Mesothelial cell of epicardium (in vitro differentiated cells): ENCODE data around the gene RP2. TPM values are rescaled to one million over a fixed set of nuclear protein-coding genes. Genes with fewer than 3 reads are reported as not detected.

ENCODE experiments used
- DNase-seq, 2 experiments: peaks; one replicate each; pipeline ENCODE4 v3.0.0; 2021; ENCODE audit warnings: low spot score in 2 of 2; ENCODE audit not compliant: unreplicated experiment in 2 of 2
- H3K27ac Mint-ChIP-seq: 2 replicates; pipeline ENCODE4 v1.8.0; 2021; ENCODE audit warnings: mixed read lengths
- H3K27me3 Mint-ChIP-seq: 2 replicates; pipeline ENCODE4 v1.8.0; 2021; ENCODE audit warnings: low read depth, mixed read lengths
- H3K36me3 Mint-ChIP-seq: 2 replicates; pipeline ENCODE4 v1.8.0; 2021; ENCODE audit warnings: mixed read lengths
- H3K4me1 Mint-ChIP-seq: 2 replicates; pipeline ENCODE4 v1.8.0; 2021; ENCODE audit warnings: mixed read lengths
- H3K4me3 Mint-ChIP-seq: 2 replicates; pipeline ENCODE4 v1.8.0; 2021; ENCODE audit warnings: mild to moderate bottlenecking, moderate library complexity, mixed read lengths
- H3K9me3 Mint-ChIP-seq: 2 replicates; pipeline ENCODE4 v1.8.0; 2021; ENCODE audit warnings: mixed read lengths
- CTCF ChIP-seq: fragments of 200-600 bp; sonication (generic); IDR thresholded peaks from one replicate; pipeline ENCODE4 v1.5.0; 2021; ENCODE audit warnings: antibody characterized with exemption; ENCODE audit not compliant: unreplicated experiment
- total RNA-seq: library from RNA; stranded (reverse); gene quantifications from 3 replicates; pipeline ENCODE4 v1.2.1, GENCODE V29; 2021

RP2 gene
- total RNA-seq, 1 donor from 2014 or later, result 8.1 TPM

DNA sequence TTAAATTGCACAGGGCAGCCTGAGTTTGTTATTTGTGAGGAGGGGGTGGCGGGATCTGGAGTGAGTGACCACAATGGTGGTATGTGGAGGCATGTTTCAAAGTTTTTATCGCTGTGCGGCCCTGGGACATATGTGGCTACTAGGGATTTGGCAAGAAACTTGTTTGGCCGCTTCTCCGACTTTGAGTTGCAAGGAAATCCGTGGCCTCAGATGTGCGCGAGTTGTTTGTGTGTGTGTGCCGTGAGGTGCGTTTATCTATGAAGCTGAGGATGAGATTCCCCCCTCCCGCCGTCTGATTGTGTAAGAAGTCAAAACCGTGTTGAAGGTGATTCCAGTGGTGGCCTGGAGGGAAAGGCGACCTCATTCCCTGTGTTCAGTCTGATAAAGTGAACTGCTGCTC lies 76.8 kb downstream of the RP2 start:
- TF ChIP-seq CTCF, result no peak
- H3K4me3 Mint-ChIP-seq, result peak overlapping the region; percentile 86
- H3K9me3 Mint-ChIP-seq, result peaks cover 27% of the 10 kb centered on the region
- H3K27me3 Mint-ChIP-seq, result no peaks in the 10 kb centered on the region
- H3K36me3 Mint-ChIP-seq, result peaks cover under 1% of the 10 kb centered on the region
- DNase-seq, result no peak
- peaks cover 13% of the 10 kb centered on the region for H3K4me1 Mint-ChIP-seq
- peak overlapping the region; percentile 88 for H3K27ac Mint-ChIP-seq

GRCh38 chrX:46916273-46916672 lies 79.4 kb downstream of the RP2 start:
- Mint-ChIP-seq H3K4me1 (peaks cover 13% of the 10 kb centered on the region), H3K27ac (no peak overlapping the region), H3K27me3 (no peaks in the 10 kb centered on the region), H3K9me3 (peaks cover 46% of the 10 kb centered on the region), H3K36me3 (peaks cover 11% of the 10 kb centered on the region), H3K4me3 (no peak overlapping the region)
- no peak for TF ChIP-seq CTCF
- DNase-seq, result no peak

DNA sequence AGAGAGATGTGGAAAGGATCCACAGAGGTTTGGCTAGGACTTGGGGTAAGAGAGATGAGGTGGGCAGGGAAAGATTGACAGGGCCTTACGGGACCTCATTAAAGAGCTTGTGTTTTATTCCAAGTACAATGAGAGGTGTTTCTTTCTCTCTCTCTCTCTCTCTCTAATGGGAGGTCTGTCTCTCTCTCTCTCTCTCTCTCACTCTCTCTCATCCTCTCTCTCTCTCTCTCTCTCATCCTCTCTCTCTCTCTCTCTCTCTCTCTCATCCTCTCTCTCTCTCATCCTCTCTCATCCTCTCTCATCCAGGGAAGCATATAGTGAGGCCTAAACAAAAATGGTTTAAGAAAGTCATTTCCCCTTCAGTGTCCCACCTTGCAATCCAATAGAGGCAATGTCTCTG lies 80.8 kb downstream of the RP2 start:
- H3K4me3 Mint-ChIP-seq, result no peak overlapping the region
- peaks cover 13% of the 10 kb centered on the region for H3K4me1 Mint-ChIP-seq
- no peak overlapping the region for H3K27ac Mint-ChIP-seq
- TF ChIP-seq CTCF, result no peak
- H3K27me3 Mint-ChIP-seq, result no peaks in the 10 kb centered on the region
- H3K36me3 Mint-ChIP-seq, result peaks cover 18% of the 10 kb centered on the region
- no peak for DNase-seq
- H3K9me3 Mint-ChIP-seq, result peaks cover 55% of the 10 kb centered on the region

- DNase-seq, result no peak
- Mint-ChIP-seq H3K36me3 (peaks cover 18% of the 10 kb centered on the region), H3K4me1 (peaks cover 13% of the 10 kb centered on the region), H3K27ac (no peak overlapping the region), H3K4me3 (no peak overlapping the region), H3K27me3 (no peaks in the 10 kb centered on the region), H3K9me3 (peaks cover 56% of the 10 kb centered on the region)
- no peak for TF ChIP-seq CTCF
Observed at GRCh38 chrX:46918434-46918833, 81.6 kb downstream of the RP2 start.

DNA sequence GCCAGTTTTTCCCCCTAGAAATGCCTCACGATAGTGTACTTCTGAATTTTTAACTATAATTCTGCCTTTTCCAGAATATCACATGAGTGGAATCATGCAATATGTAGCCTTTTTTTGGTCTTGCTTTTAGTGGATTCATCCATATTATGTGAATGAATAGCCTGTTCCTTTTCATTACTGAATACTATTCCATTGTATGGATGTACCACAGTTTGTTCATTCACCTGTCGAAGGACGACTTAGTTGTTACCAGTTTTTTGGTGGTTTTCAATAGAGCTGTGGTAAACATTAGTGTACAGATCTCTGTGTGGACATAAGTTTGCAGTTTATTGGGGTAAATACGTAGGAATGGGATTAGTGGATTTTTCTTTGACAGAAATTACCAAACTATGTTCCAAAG lies 83.4 kb downstream of the RP2 start:
- peaks cover 18% of the 10 kb centered on the region for H3K36me3 Mint-ChIP-seq
- H3K27ac Mint-ChIP-seq, result no peak overlapping the region
- TF ChIP-seq CTCF, result no peak
- H3K27me3 Mint-ChIP-seq, result no peaks in the 10 kb centered on the region
- DNase-seq, result no peak
- H3K4me3 Mint-ChIP-seq, result no peak overlapping the region
- H3K9me3 Mint-ChIP-seq, result peaks cover 53% of the 10 kb centered on the region
- H3K4me1 Mint-ChIP-seq, result no peaks in the 10 kb centered on the region

GRCh38 chrX:46922611-46923010 lies 85.8 kb downstream of the RP2 start:
- H3K4me3 Mint-ChIP-seq, result no peak overlapping the region
- peaks cover 49% of the 10 kb centered on the region for H3K9me3 Mint-ChIP-seq
- no peak overlapping the region for H3K27ac Mint-ChIP-seq
- no peak for DNase-seq
- no peak for TF ChIP-seq CTCF
- peaks cover 23% of the 10 kb centered on the region for H3K36me3 Mint-ChIP-seq
- H3K27me3 Mint-ChIP-seq, result no peaks in the 10 kb centered on the region
- H3K4me1 Mint-ChIP-seq, result no peaks in the 10 kb centered on the region
